Hepatocyte (in vitro differentiated cells): Measurements from ENCODE around the gene MT1E.

Experiments
- CTCF ChIP-seq: fragments of 200-600 bp; sonication (generic); IDR thresholded peaks from 2 replicates; pipeline ENCODE4 v1.5.1; 2016; ENCODE audit warnings: antibody characterized with exemption, mild to moderate bottlenecking; ENCODE audit not compliant: poor library complexity
- EZH2 ChIP-seq: fragments of 200-600 bp; sonication (generic); IDR thresholded peaks from 2 replicates; pipeline ENCODE4 v1.6.1; 2016; ENCODE audit warnings: antibody characterized with exemption, mild to moderate bottlenecking, borderline replicate concordance
- EZH2phosphoT487 ChIP-seq: fragments of 200-600 bp; sonication (generic); IDR thresholded peaks from one replicate; pipeline ENCODE4 v1.6.1; 2018; ENCODE audit warnings: antibody characterized with exemption, mild to moderate bottlenecking, low read depth, moderate library complexity; ENCODE audit not compliant: unreplicated experiment, severe bottlenecking

- TF ChIP-seq CTCF (no peak), EZH2phosphoT487 (no peak), EZH2 (no peak)
Measured at GRCh38 chr16:56632156-56632847, 6.7 kb downstream of the MT1E start, which contains the start of gene MT1M.
